Gastroesophageal sphincter (tissue), 3 donors: ENCODE data around the gene COMMD7.

Source experiments
- POLR2A ChIP-seq, 2 donors: fragments of 450-650 bp; IDR thresholded peaks; one replicate each; pipeline ENCODE4 v1.6.1; 2017; ENCODE audit warnings: antibody characterized with exemption in 2 of 2, mild to moderate bottlenecking in 2 of 2, moderate library complexity in 1 of 2
- POLR2AphosphoS5 ChIP-seq: sonication (generic); formaldehyde crosslinking; IDR thresholded peaks from one replicate; pipeline ENCODE4 v1.6.1; 2017; ENCODE audit warnings: antibody characterized with exemption
- TF ChIP-seq, protein P1 (sequence below), 4 experiments: fragments of 200-600 bp in 2 of 4; fragments of 450-650 bp in 2 of 4; sonication (generic) in 1 of 4; IDR thresholded peaks; one replicate each; pipeline ENCODE4 v1.5.1; 2017 to 2019; ENCODE audit warnings: antibody characterized with exemption in 4 of 4, mild to moderate bottlenecking in 2 of 4, moderate library complexity in 2 of 4

DNA sequence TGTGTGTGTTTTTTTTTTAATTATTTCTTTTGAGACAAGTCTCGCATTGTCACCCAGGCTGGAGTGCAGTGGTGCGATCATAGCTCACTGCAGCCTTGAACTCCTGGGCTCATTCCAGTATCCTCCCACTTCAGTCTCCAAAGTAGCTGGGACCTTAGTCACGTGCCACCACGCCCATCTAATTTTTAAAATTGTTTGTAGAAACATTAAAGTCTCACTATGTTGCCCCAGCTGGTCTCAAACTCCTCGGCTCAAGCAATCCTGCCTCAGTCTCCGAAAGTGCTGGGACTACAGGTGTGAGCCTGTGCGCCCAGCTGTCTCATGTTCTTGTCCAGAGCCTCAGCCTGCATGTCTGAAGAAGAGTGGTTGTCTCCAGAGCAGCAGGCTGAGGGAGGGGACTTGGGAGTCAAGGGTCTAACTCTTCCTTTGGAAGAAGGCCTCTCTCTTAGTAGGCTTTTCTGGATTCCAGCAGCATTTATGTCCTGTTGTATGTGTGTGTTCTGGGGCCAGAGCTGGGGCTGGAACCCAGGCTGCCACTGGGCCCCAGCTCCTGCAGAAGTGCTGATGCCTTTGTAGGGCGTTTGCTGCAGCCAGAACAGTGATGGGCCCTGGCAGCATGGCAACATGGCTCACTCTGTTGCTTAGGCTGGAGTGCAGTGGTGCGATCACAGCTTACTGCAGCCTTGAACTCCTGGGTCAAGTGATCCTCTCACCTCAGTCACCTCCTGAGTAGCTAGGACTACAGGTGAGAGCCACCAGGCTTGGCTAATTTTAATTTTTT lies 24.3 kb upstream of the COMMD7 start:
- TF ChIP-seq, protein P1, sequence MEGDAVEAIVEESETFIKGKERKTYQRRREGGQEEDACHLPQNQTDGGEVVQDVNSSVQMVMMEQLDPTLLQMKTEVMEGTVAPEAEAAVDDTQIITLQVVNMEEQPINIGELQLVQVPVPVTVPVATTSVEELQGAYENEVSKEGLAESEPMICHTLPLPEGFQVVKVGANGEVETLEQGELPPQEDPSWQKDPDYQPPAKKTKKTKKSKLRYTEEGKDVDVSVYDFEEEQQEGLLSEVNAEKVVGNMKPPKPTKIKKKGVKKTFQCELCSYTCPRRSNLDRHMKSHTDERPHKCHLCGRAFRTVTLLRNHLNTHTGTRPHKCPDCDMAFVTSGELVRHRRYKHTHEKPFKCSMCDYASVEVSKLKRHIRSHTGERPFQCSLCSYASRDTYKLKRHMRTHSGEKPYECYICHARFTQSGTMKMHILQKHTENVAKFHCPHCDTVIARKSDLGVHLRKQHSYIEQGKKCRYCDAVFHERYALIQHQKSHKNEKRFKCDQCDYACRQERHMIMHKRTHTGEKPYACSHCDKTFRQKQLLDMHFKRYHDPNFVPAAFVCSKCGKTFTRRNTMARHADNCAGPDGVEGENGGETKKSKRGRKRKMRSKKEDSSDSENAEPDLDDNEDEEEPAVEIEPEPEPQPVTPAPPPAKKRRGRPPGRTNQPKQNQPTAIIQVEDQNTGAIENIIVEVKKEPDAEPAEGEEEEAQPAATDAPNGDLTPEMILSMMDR (IDR thresholded peaks at IDR 0.05) = no peak
- TF ChIP-seq POLR2AphosphoS5 (no peak), POLR2A (IDR thresholded peaks at IDR 0.05) (no peak)
